Activated CD8-positive, alpha-beta T cell treated with anti-CD3 and anti-CD28 coated beads for 36 hours (primary cell): Measurements from ENCODE around the gene PNMA8A. TPM values are rescaled to one million over a fixed set of nuclear protein-coding genes. Genes with fewer than 3 reads are reported as not detected.

Source experiments
- ATAC-seq: fragments of 200-7000 bp; cut with Tn5 transposase; one replicate; pipeline ENCODE4 v1.10.0; 2021; ENCODE audit warnings: mild to moderate bottlenecking, moderate library complexity
- CTCF ChIA-PET: fragments of 350-600 bp; sonication (Branson Sonifier 250); formaldehyde crosslinking; loops from one replicate; lab custom pipeline; 2021; ENCODE audit warnings: antibody characterized with exemption; lab: Charles Lee
- POLR2A ChIA-PET: fragments of 350-600 bp; sonication (Branson Sonifier 250); formaldehyde crosslinking; loops from one replicate; lab custom pipeline; 2021; ENCODE audit warnings: antibody characterized with exemption; lab: Charles Lee
- DNase-seq: peaks from one replicate; pipeline ENCODE4 v3.0.0-alpha.2; 2020
- H3K27ac Mint-ChIP-seq: one replicate; pipeline ENCODE4 v1.8.0; 2021; ENCODE audit warnings: mild to moderate bottlenecking, mixed read lengths
- H3K27me3 Mint-ChIP-seq: one replicate; pipeline ENCODE4 v1.8.0; 2021; ENCODE audit warnings: mixed read lengths
- H3K36me3 Mint-ChIP-seq: one replicate; pipeline ENCODE4 v1.8.0; 2021; ENCODE audit warnings: low read depth, mixed read lengths
- H3K4me1 Mint-ChIP-seq: one replicate; pipeline ENCODE4 v1.8.0; 2021; ENCODE audit warnings: low read depth, mixed read lengths
- H3K4me3 Mint-ChIP-seq: one replicate; pipeline ENCODE4 v1.8.0; 2021; ENCODE audit warnings: mild to moderate bottlenecking, moderate library complexity, mixed read lengths
- H3K9me3 Mint-ChIP-seq: one replicate; pipeline ENCODE4 v1.8.0; 2021; ENCODE audit warnings: mixed read lengths
- intact Hi-C: fragments of 100-400 bp; cut with micrococcal nuclease; formaldehyde crosslinking; loops from one replicate; pipeline ENCODE4 v1.10.0; 2022
- total RNA-seq, 2 experiments: library from RNA; stranded (reverse); gene quantifications; one replicate each; pipeline ENCODE4 v1.2.3, GENCODE V29; 2021
- TF ChIP-seq, protein P1 (sequence below): fragments of 200-600 bp; IDR thresholded peaks from one replicate; pipeline ENCODE4 v1.8.0; 2022; ENCODE audit warnings: antibody characterized with exemption, mild to moderate bottlenecking

Gene PNMA8A
- total RNA-seq, 2 experiments from 2014 or later: not detected

DNA sequence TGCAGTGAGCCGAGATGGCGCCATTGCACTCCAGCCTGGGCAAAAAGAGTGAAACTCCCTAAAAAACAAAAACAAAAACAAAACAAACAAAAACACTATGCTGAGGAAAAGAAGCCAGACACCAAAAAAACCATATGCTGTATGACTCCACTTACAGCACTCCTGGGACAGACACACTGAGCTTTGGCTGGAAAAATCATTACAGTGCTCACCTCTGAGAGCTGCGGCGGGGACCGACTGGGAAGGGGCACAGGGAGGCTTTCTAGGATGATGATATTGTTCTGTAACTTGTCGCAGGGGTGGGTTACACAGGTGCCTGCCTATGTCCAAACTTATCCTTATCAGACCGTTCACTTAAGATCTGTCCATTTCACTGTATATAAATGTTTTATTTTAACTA lies 7.8 kb downstream of the PNMA8A start:
- DNase-seq (no peak), ATAC-seq (no peak)
- Mint-ChIP-seq H3K4me3 (no peak overlapping the region), H3K36me3 (no peaks in the 10 kb centered on the region), H3K9me3 (no peaks in the 10 kb centered on the region), H3K27me3 (peaks cover 12% of the 10 kb centered on the region), H3K27ac (no peak overlapping the region), H3K4me1 (no peaks in the 10 kb centered on the region)
- intact Hi-C loops: no loop called here
- CTCF ChIA-PET: no interaction called here
- TF ChIP-seq, protein P1, sequence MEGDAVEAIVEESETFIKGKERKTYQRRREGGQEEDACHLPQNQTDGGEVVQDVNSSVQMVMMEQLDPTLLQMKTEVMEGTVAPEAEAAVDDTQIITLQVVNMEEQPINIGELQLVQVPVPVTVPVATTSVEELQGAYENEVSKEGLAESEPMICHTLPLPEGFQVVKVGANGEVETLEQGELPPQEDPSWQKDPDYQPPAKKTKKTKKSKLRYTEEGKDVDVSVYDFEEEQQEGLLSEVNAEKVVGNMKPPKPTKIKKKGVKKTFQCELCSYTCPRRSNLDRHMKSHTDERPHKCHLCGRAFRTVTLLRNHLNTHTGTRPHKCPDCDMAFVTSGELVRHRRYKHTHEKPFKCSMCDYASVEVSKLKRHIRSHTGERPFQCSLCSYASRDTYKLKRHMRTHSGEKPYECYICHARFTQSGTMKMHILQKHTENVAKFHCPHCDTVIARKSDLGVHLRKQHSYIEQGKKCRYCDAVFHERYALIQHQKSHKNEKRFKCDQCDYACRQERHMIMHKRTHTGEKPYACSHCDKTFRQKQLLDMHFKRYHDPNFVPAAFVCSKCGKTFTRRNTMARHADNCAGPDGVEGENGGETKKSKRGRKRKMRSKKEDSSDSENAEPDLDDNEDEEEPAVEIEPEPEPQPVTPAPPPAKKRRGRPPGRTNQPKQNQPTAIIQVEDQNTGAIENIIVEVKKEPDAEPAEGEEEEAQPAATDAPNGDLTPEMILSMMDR: no peak
- POLR2A ChIA-PET: no interaction called here

DNA sequence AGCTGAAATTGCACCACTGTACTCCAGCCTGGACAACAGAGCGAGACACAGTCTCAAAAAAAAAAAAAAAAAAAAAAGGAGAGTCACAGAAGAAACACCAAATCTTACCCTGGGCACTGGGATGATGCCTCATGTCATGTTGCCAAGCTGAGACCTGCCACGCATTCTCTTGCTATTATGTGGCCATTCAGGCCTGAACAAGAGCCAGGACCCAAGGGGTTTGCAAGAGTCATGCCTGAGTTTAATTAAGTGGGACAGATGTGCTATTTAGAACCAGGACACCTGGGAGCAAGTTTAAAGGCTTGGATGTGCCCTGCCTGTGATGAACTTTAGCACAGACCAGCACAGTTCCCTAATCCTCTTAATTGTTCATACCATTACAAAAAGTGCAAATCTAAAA lies 9.8 kb downstream of the PNMA8A start:
- intact Hi-C loops: no loop called here
- TF ChIP-seq, protein P1: no peak
- ATAC-seq: no peak
- no peak overlapping the region for H3K4me3 Mint-ChIP-seq
- DNase-seq: no peak
- no peaks in the 10 kb centered on the region for H3K4me1 Mint-ChIP-seq
- no peak overlapping the region for H3K27ac Mint-ChIP-seq
- POLR2A ChIA-PET: interaction anchor here (0.7 kb wide), 1 partner anchor 435 kb away, joined by 3 read pairs; no protein-coding TSS in a partner anchor
- no peaks in the 10 kb centered on the region for H3K36me3 Mint-ChIP-seq
- H3K27me3 Mint-ChIP-seq: peaks cover 9% of the 10 kb centered on the region
- CTCF ChIA-PET: no interaction called here
- no peaks in the 10 kb centered on the region for H3K9me3 Mint-ChIP-seq

DNA sequence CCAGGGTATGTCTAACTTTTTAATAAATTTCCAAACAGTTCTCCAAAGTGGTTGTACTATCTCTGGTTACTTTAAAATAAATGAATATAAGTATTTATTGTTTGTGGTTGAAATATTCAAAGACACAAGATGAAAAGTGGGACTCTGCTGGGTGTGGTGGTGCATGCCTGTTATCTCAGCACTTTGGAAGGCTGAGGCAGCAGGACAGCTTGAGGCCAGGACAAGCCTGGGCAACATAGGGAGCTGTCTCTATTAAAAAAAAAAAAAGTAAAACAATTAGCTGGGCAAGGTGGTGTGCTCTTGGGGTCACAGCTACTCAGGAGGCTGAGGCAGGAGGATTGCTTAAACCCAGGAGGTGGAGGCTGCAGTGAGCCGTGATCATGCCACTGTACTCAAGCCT lies 10.4 kb downstream of the PNMA8A start:
- Mint-ChIP-seq H3K4me1 (no peaks in the 10 kb centered on the region), H3K27ac (no peak overlapping the region), H3K9me3 (no peaks in the 10 kb centered on the region), H3K4me3 (no peak overlapping the region), H3K36me3 (no peaks in the 10 kb centered on the region), H3K27me3 (peaks cover 12% of the 10 kb centered on the region)
- intact Hi-C loops: no loop called here
- POLR2A ChIA-PET: no interaction called here
- no peak for DNase-seq
- TF ChIP-seq, protein P1: no peak
- CTCF ChIA-PET: interaction anchor here (1.6 kb wide), 1 partner anchor 65 kb away, joined by 5 read pairs; no protein-coding TSS in a partner anchor
- no peak for ATAC-seq

DNA sequence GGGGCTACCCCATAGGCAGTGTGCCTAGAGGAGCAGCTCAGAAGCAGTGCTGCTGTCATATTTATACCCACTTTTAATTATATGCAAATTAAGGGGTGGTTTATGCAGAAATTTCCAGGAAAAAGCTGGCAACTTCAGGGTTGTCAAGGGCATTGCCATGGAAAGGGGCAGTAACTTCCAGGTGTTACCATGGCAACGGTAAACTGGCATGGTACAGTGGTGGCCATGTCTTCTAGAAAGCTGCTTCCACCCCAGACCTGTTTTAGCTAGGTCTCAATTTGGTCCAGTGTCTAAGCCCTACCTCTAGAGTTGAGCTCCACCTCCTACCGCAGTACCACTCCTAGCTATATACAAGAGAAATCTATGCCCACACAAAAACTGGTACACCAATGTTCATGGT lies 11.3 kb downstream of the PNMA8A start:
- TF ChIP-seq, protein P1: no peak
- Mint-ChIP-seq H3K27me3 (peaks cover 12% of the 10 kb centered on the region), H3K4me1 (no peaks in the 10 kb centered on the region), H3K27ac (no peak overlapping the region), H3K36me3 (no peaks in the 10 kb centered on the region), H3K9me3 (no peaks in the 10 kb centered on the region), H3K4me3 (no peak overlapping the region)
- ATAC-seq: no peak
- CTCF ChIA-PET: interaction anchor here (1.6 kb wide), 1 partner anchor 64 kb away, joined by 5 read pairs; no protein-coding TSS in a partner anchor
- intact Hi-C loops: no loop called here
- POLR2A ChIA-PET: no interaction called here
- no peak for DNase-seq

DNA sequence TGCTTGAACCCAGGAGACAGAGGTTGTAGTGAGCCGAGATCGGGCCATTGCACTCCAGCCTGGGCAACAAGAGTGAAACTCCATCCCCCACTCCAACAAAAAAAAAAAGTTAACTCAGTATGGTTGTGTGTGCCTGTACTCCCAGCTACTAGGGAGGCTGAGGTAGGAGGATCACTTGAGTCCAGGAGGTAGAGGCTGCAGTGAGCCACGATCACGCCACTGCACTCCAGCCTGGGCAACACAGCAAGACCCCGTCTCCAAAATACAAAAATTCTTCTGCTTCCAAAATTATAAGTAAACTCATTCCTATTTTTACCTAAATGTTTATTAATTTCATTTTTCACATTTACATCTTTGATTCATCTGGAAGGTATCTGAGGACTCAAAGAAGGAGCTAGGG lies 14.4 kb downstream of the PNMA8A start:
- intact Hi-C loops: no loop called here
- ChIA-PET POLR2A (interaction anchor here (0.6 kb wide), 1 partner anchor 715 kb away, joined by 5 read pairs; no protein-coding TSS in a partner anchor), CTCF (interaction anchor here (0.8 to 1.2 kb wide), 2 partner anchors 32 to 57 kb away, joined by 3 read pairs; no protein-coding TSS in a partner anchor)
- Mint-ChIP-seq H3K27me3 (peaks cover 16% of the 10 kb centered on the region), H3K4me3 (no peak overlapping the region), H3K36me3 (no peaks in the 10 kb centered on the region), H3K9me3 (no peaks in the 10 kb centered on the region), H3K27ac (no peak overlapping the region), H3K4me1 (no peaks in the 10 kb centered on the region)
- no peak for ATAC-seq
- no peak for DNase-seq
- TF ChIP-seq, protein P1: no peak
